Adrenal gland (tissue), 5 donors: Measurements from ENCODE around the gene ACTL9.

Source experiments
- POLR2A ChIP-seq, 2 donors: fragments of 450-650 bp; IDR thresholded peaks; one replicate each; pipeline ENCODE4 v1.6.1; 2017; ENCODE audit warnings: antibody characterized with exemption in 2 of 2, mild to moderate bottlenecking in 2 of 2, moderate library complexity in 1 of 2
- TF ChIP-seq, protein P1 (sequence below), 6 experiments: fragments of 450-650 bp in 4 of 6; fragments of 200-600 bp in 2 of 6; sonication (generic) in 1 of 6; IDR thresholded peaks; 1 replicate in 5 of 6; 2 replicates in 1 of 6; pipeline versions ENCODE4 v1.5.1 to v1.8.0; 2016 to 2021; ENCODE audit warnings: antibody characterized with exemption in 6 of 6, mild to moderate bottlenecking in 2 of 6, moderate library complexity in 1 of 6
- donor health status: DM: no; HTN: no; CAD: no.

DNA sequence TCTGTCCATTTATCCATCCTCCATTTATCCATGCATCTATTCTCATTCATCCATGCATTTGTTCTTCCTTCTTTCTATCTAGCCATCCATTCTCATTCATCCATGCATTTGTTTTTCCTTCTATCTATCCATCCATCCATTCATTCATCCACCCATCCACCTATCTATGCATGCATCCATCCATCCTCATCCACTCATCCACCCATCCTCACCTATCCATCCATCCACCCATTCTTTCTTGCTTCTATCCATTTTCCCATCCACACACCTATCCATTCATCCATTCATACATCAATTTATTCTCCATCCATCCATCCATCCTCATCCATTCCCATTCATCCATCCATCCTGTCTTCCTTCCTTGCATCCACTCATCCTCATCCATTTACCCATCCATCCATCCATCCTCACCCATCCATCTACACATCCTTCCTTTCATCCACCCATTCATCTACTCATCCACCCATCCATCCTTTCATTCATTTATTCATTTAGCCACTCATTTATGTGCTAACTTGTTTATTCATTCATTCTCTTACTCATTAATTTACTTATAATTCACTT lies 20.3 kb downstream of the ACTL9 start:
- TF ChIP-seq, protein P1, sequence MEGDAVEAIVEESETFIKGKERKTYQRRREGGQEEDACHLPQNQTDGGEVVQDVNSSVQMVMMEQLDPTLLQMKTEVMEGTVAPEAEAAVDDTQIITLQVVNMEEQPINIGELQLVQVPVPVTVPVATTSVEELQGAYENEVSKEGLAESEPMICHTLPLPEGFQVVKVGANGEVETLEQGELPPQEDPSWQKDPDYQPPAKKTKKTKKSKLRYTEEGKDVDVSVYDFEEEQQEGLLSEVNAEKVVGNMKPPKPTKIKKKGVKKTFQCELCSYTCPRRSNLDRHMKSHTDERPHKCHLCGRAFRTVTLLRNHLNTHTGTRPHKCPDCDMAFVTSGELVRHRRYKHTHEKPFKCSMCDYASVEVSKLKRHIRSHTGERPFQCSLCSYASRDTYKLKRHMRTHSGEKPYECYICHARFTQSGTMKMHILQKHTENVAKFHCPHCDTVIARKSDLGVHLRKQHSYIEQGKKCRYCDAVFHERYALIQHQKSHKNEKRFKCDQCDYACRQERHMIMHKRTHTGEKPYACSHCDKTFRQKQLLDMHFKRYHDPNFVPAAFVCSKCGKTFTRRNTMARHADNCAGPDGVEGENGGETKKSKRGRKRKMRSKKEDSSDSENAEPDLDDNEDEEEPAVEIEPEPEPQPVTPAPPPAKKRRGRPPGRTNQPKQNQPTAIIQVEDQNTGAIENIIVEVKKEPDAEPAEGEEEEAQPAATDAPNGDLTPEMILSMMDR (IDR thresholded peaks at IDR 0.05), result no peak
- TF ChIP-seq POLR2A (IDR thresholded peaks at IDR 0.05), result no peak
